SKM-1 (cell line): ENCODE results near the gene TRPV6.

ENCODE experiments used
- DNase-seq: peaks from one replicate; lab custom pipeline; 2025; ENCODE audit not compliant: unreplicated experiment; lab: John Stamatoyannopoulos, UW

The TRPV6 gene

GRCh38 chr7:142908921-142909890 is 23.7 kb upstream of the TRPV6 start:
- DNase-seq: peak; percentile 53

GRCh38 chr7:142908290-142908689 is 22.7 kb upstream of the TRPV6 start:
- DNase-seq: no peak

GRCh38 chr7:142906643-142907042 is 21.1 kb upstream of the TRPV6 start:
- no peak for DNase-seq

GRCh38 chr7:142905759-142906158 is 20.2 kb upstream of the TRPV6 start:
- no peak for DNase-seq

GRCh38 chr7:142904128-142904527 is 18.6 kb upstream of the TRPV6 start:
- DNase-seq: no peak

GRCh38 chr7:142901426-142902259 is 16.1 kb upstream of the TRPV6 start:
- DNase-seq: no peak

GRCh38 chr7:142899661-142900060 is 14.1 kb upstream of the TRPV6 start:
- DNase-seq: no peak

- DNase-seq: no peak
Observed at GRCh38 chr7:142898377-142899170, 13.0 kb upstream of the TRPV6 start.

GRCh38 chr7:142897691-142898090 is 12.1 kb upstream of the TRPV6 start:
- DNase-seq: no peak

GRCh38 chr7:142896741-142897379 is 11.3 kb upstream of the TRPV6 start:
- DNase-seq: no peak

GRCh38 chr7:142896151-142896550 is 10.6 kb upstream of the TRPV6 start:
- no peak for DNase-seq

GRCh38 chr7:142894985-142895593 is 9.5 kb upstream of the TRPV6 start:
- no peak for DNase-seq

GRCh38 chr7:142894112-142894984 is 8.8 kb upstream of the TRPV6 start:
- DNase-seq: no peak

GRCh38 chr7:142892951-142893350 is 7.4 kb upstream of the TRPV6 start:
- no peak for DNase-seq

- DNase-seq: no peak
Observed at GRCh38 chr7:142891490-142892082, 6.0 kb upstream of the TRPV6 start.

GRCh38 chr7:142890874-142891485 is 5.4 kb upstream of the TRPV6 start:
- DNase-seq: no peak

- DNase-seq: no peak
Observed at GRCh38 chr7:142889816-142890215, 4.3 kb upstream of the TRPV6 start.

GRCh38 chr7:142887282-142888015 is 1.9 kb upstream of the TRPV6 start:
- DNase-seq: no peak
